Measurements from ENCODE around the gene CACNG7. TPM values are rescaled to one million over a fixed set of nuclear protein-coding genes. Genes with fewer than 3 reads are reported as not detected.

CACNG7 gene
- total RNA-seq, 1 donor from 2014 or later, result not detected

GRCh38 chr19:53900191-53900860, 8.8 kb upstream of the CACNG7 start:
- intact Hi-C loops (cut with DNase I), result no loop called here
- no peak for DNase-seq (ENCODE audit: low spot score)

GRCh38 chr19:53903055-53903680, 5.9 kb upstream of the CACNG7 start:
- DNase-seq (ENCODE audit: low spot score), result no peak
- intact Hi-C loops (cut with DNase I), result no loop called here

- no peak for DNase-seq (ENCODE audit: low spot score)
- intact Hi-C loops (cut with DNase I), result no loop called here
Observed at GRCh38 chr19:53904909-53905308, 4.2 kb upstream of the CACNG7 start.

GRCh38 chr19:53905787-53906186, 3.3 kb upstream of the CACNG7 start:
- no peak for DNase-seq (ENCODE audit: low spot score)
- intact Hi-C loops (cut with DNase I), result loop anchor here (2.0 kb wide), 1 partner anchor 119 kb away; no protein-coding TSS in a partner anchor

- peak; percentile 86 for DNase-seq (ENCODE audit: low spot score)
- intact Hi-C loops (cut with DNase I), result loop anchor here (2.0 kb wide), 1 partner anchor 118 kb away; no protein-coding TSS in a partner anchor
Observed at GRCh38 chr19:53906211-53907192, 2.6 kb upstream of the CACNG7 start.

GRCh38 chr19:53907193-53907581, 1.9 kb upstream of the CACNG7 start:
- intact Hi-C loops (cut with DNase I), result loop anchor here (2.0 kb wide), 1 partner anchor 118 kb away; no protein-coding TSS in a partner anchor
- DNase-seq (ENCODE audit: low spot score), result no peak

GRCh38 chr19:53907690-53908089, 1.4 kb upstream of the CACNG7 start:
- intact Hi-C loops (cut with DNase I), result loop anchor here (2.0 kb wide), 1 partner anchor 117 kb away; no protein-coding TSS in a partner anchor
- no peak for DNase-seq (ENCODE audit: low spot score)

- intact Hi-C loops (cut with DNase I), result no loop called here
- no peak for DNase-seq (ENCODE audit: low spot score)
Observed at GRCh38 chr19:53908106-53908934, 758 bp upstream of the CACNG7 start.

GRCh38 chr19:53909471-53910169, 542 bp downstream of the CACNG7 start:
- intact Hi-C loops (cut with DNase I), result no loop called here
- no peak for DNase-seq (ENCODE audit: low spot score)

- DNase-seq (ENCODE audit: low spot score), result no peak
- intact Hi-C loops (cut with DNase I), result no loop called here
Observed at GRCh38 chr19:53910170-53910518, 1.1 kb downstream of the CACNG7 start.

- intact Hi-C loops (cut with DNase I), result no loop called here
- no peak for DNase-seq (ENCODE audit: low spot score)
Observed at GRCh38 chr19:53912653-53913052, 3.6 kb downstream of the CACNG7 start.

GRCh38 chr19:53915000-53915399, 5.9 kb downstream of the CACNG7 start:
- intact Hi-C loops (cut with DNase I), result no loop called here
- DNase-seq (ENCODE audit: low spot score), result no peak

- intact Hi-C loops (cut with DNase I), result no loop called here
Observed at GRCh38 chr19:53916004-53916403, 6.9 kb downstream of the CACNG7 start.

GRCh38 chr19:53917356-53917755, 8.3 kb downstream of the CACNG7 start:
- intact Hi-C loops (cut with DNase I), result no loop called here
- DNase-seq (ENCODE audit: low spot score), result no peak

More at GRCh38 chr19:53916004-53916403, 6.9 kb downstream of the CACNG7 start:
- DNase-seq (ENCODE audit: low spot score), result no peak

GRCh38 chr19:53927739-53928138, 18.7 kb downstream of the CACNG7 start:
- intact Hi-C loops (cut with DNase I), result no loop called here
- DNase-seq (ENCODE audit: low spot score), result no peak

GRCh38 chr19:53936029-53936428, 27.0 kb downstream of the CACNG7 start:
- intact Hi-C loops (cut with DNase I), result no loop called here
- no peak for DNase-seq (ENCODE audit: low spot score)

GRCh38 chr19:53942001-53942786, 33.1 kb downstream of the CACNG7 start:
- no peak for DNase-seq (ENCODE audit: low spot score)
- intact Hi-C loops (cut with DNase I), result no loop called here

GRCh38 chr19:53944416-53944815, 35.3 kb downstream of the CACNG7 start:
- intact Hi-C loops (cut with DNase I), result no loop called here
- DNase-seq (ENCODE audit: low spot score), result no peak
